Activated CD8-positive, alpha-beta T cell treated with anti-CD3 and anti-CD28 coated beads for 36 hours (primary cell): Measurements from ENCODE around the gene MEF2A. TPM values are rescaled to one million over a fixed set of nuclear protein-coding genes. Genes with fewer than 3 reads are reported as not detected.

Source experiments
- ATAC-seq: fragments of 200-7000 bp; cut with Tn5 transposase; one replicate; pipeline ENCODE4 v1.10.0; 2021; ENCODE audit warnings: mild to moderate bottlenecking, moderate library complexity
- CTCF ChIA-PET: fragments of 350-600 bp; sonication (Branson Sonifier 250); formaldehyde crosslinking; loops from one replicate; lab custom pipeline; 2021; ENCODE audit warnings: antibody characterized with exemption; lab: Charles Lee
- POLR2A ChIA-PET: fragments of 350-600 bp; sonication (Branson Sonifier 250); formaldehyde crosslinking; loops from one replicate; lab custom pipeline; 2021; ENCODE audit warnings: antibody characterized with exemption; lab: Charles Lee
- DNase-seq: peaks from one replicate; pipeline ENCODE4 v3.0.0-alpha.2; 2020
- H3K27ac Mint-ChIP-seq: one replicate; pipeline ENCODE4 v1.8.0; 2021; ENCODE audit warnings: mild to moderate bottlenecking, mixed read lengths
- H3K27me3 Mint-ChIP-seq: one replicate; pipeline ENCODE4 v1.8.0; 2021; ENCODE audit warnings: mixed read lengths
- H3K36me3 Mint-ChIP-seq: one replicate; pipeline ENCODE4 v1.8.0; 2021; ENCODE audit warnings: low read depth, mixed read lengths
- H3K4me1 Mint-ChIP-seq: one replicate; pipeline ENCODE4 v1.8.0; 2021; ENCODE audit warnings: low read depth, mixed read lengths
- H3K4me3 Mint-ChIP-seq: one replicate; pipeline ENCODE4 v1.8.0; 2021; ENCODE audit warnings: mild to moderate bottlenecking, moderate library complexity, mixed read lengths
- H3K9me3 Mint-ChIP-seq: one replicate; pipeline ENCODE4 v1.8.0; 2021; ENCODE audit warnings: mixed read lengths
- CTCF ChIP-seq: fragments of 200-600 bp; IDR thresholded peaks from one replicate; pipeline ENCODE4 v1.8.0; 2022; ENCODE audit warnings: antibody characterized with exemption, mild to moderate bottlenecking
- intact Hi-C: fragments of 100-400 bp; cut with micrococcal nuclease; formaldehyde crosslinking; loops from one replicate; pipeline ENCODE4 v1.10.0; 2022
- total RNA-seq, 2 experiments: library from RNA; stranded (reverse); gene quantifications; one replicate each; pipeline ENCODE4 v1.2.3, GENCODE V29; 2021

MEF2A gene
- total RNA-seq, 2 experiments from 2014 or later = 16.4 to 17.6 TPM

- Mint-ChIP-seq H3K4me1 (peaks cover 12% of the 10 kb centered on the region), H3K4me3 (no peak overlapping the region), H3K36me3 (no peaks in the 10 kb centered on the region), H3K9me3 (no peaks in the 10 kb centered on the region), H3K27ac (no peak overlapping the region), H3K27me3 (peaks cover 3% of the 10 kb centered on the region)
- ATAC-seq = no peak
- no peak for TF ChIP-seq CTCF
- intact Hi-C loops = no loop called here
- ChIA-PET CTCF (interaction anchor here (1.5 kb wide), 1 partner anchor 159 kb away, joined by 3 read pairs; no protein-coding TSS in a partner anchor), POLR2A (no interaction called here)
- DNase-seq = no peak
These were observed 20.2 kb upstream of the MEF2A start for GRCh38 chr15:99545605-99546004.

GRCh38 chr15:99546441-99547100, 19.2 kb upstream of the MEF2A start:
- Mint-ChIP-seq H3K4me3 (no peak overlapping the region), H3K36me3 (no peaks in the 10 kb centered on the region), H3K4me1 (peaks cover 12% of the 10 kb centered on the region), H3K9me3 (no peaks in the 10 kb centered on the region), H3K27me3 (peaks cover 3% of the 10 kb centered on the region), H3K27ac (no peak overlapping the region)
- DNase-seq (no peak), ATAC-seq (no peak)
- intact Hi-C loops = no loop called here
- CTCF ChIA-PET = no interaction called here
- no peak for TF ChIP-seq CTCF
- POLR2A ChIA-PET = interaction anchor here (0.6 to 1.1 kb wide), 2 partner anchors 11 to 360 kb away, joined by 3 read pairs; no protein-coding TSS in a partner anchor

- H3K4me3 Mint-ChIP-seq = no peak overlapping the region
- DNase-seq = no peak
- no peaks in the 10 kb centered on the region for H3K36me3 Mint-ChIP-seq
- ChIA-PET POLR2A (interaction anchor here (1.1 kb wide), 1 partner anchor 10 kb away, joined by 3 read pairs; no protein-coding TSS in a partner anchor), CTCF (no interaction called here)
- H3K27me3 Mint-ChIP-seq = peaks cover 3% of the 10 kb centered on the region
- H3K4me1 Mint-ChIP-seq = peaks cover 12% of the 10 kb centered on the region
- no peak overlapping the region for H3K27ac Mint-ChIP-seq
- ATAC-seq = no peak
- no peak for TF ChIP-seq CTCF
- intact Hi-C loops = no loop called here
- H3K9me3 Mint-ChIP-seq = no peaks in the 10 kb centered on the region
These were observed 18.3 kb upstream of the MEF2A start for GRCh38 chr15:99547517-99547916.

- intact Hi-C loops = no loop called here
- ChIA-PET CTCF (interaction anchor here (1.8 kb wide), 1 partner anchor 154 kb away, joined by 6 read pairs; no protein-coding TSS in a partner anchor), POLR2A (interaction anchor here (0.8 to 1.3 kb wide), 5 partner anchors 9 to 65 kb away, joined by 3 to 5 read pairs (median 4); partner anchors contain the start of gene MEF2A)
- no peak for TF ChIP-seq CTCF
- ATAC-seq (peak; percentile 96), DNase-seq (peak; percentile 70)
- no peaks in the 10 kb centered on the region for H3K9me3 Mint-ChIP-seq
- H3K27me3 Mint-ChIP-seq = peaks cover 3% of the 10 kb centered on the region
- peaks cover 12% of the 10 kb centered on the region for H3K4me1 Mint-ChIP-seq
- H3K4me3 Mint-ChIP-seq = no peak overlapping the region
- H3K27ac Mint-ChIP-seq = peak overlapping the region; percentile 27
- no peaks in the 10 kb centered on the region for H3K36me3 Mint-ChIP-seq
These were observed 15.7 kb upstream of the MEF2A start for GRCh38 chr15:99550077-99550476.

- POLR2A ChIA-PET = interaction anchor here (0.9 kb wide), 1 partner anchor 15 kb away, joined by 3 read pairs; no protein-coding TSS in a partner anchor
- TF ChIP-seq CTCF = no peak
- no peaks in the 10 kb centered on the region for H3K9me3 Mint-ChIP-seq
- H3K36me3 Mint-ChIP-seq = no peaks in the 10 kb centered on the region
- H3K27ac Mint-ChIP-seq = no peak overlapping the region
- intact Hi-C loops = no loop called here
- ATAC-seq (no peak), DNase-seq (no peak)
- H3K4me1 Mint-ChIP-seq = peaks cover 12% of the 10 kb centered on the region
- no peak overlapping the region for H3K4me3 Mint-ChIP-seq
- peaks cover 3% of the 10 kb centered on the region for H3K27me3 Mint-ChIP-seq
- CTCF ChIA-PET = interaction anchor here (1.5 kb wide), 1 partner anchor 204 kb away, joined by 3 read pairs; no protein-coding TSS in a partner anchor
These were observed 13.7 kb upstream of the MEF2A start for GRCh38 chr15:99552111-99552510.
